CD8-positive, alpha-beta memory T cell (primary cell): ENCODE data around the gene HS2ST1. TPM values are rescaled to one million over a fixed set of nuclear protein-coding genes. Genes with fewer than 3 reads are reported as not detected.

Experiments used
- CTCF ChIA-PET: fragments of 350-600 bp; sonication (Branson Sonifier 250); formaldehyde crosslinking; loops from one replicate; lab custom pipeline; 2021; ENCODE audit warnings: antibody characterized with exemption; lab: Charles Lee
- POLR2A ChIA-PET: fragments of 350-600 bp; sonication (Branson Sonifier 250); formaldehyde crosslinking; loops from one replicate; lab custom pipeline; 2021; ENCODE audit warnings: antibody characterized with exemption; lab: Charles Lee
- DNase-seq, 5 donors: peaks; one replicate each; pipeline versions ENCODE4 v3.0.0 to v3.0.0-alpha.2; 2020 to 2022; ENCODE audit warnings: mixed read lengths in 1 of 5
- H3K27ac ChIP-seq: one replicate; pipeline ENCODE4 v1.7.0; 2013; ENCODE audit warnings: low read depth, mild to moderate bottlenecking, low read length, moderate library complexity
- H3K27me3 ChIP-seq: 2 replicates; pipeline ENCODE4 v1.7.0; 2013; ENCODE audit warnings: low read length, mild to moderate bottlenecking; ENCODE audit not compliant: insufficient read depth, poor library complexity, severe bottlenecking
- H3K36me3 ChIP-seq: 2 replicates; pipeline ENCODE4 v1.7.0; 2013; ENCODE audit warnings: mild to moderate bottlenecking, low read length, moderate library complexity; ENCODE audit not compliant: insufficient read depth
- H3K4me1 ChIP-seq: 2 replicates; pipeline ENCODE4 v1.7.0; 2013; ENCODE audit warnings: mild to moderate bottlenecking, low read length, moderate library complexity; ENCODE audit not compliant: insufficient read depth
- H3K4me3 ChIP-seq: 2 replicates; pipeline ENCODE4 v1.7.0; 2013; ENCODE audit warnings: mild to moderate bottlenecking, low read length
- H3K9me3 ChIP-seq: 2 replicates; pipeline ENCODE4 v1.7.0; 2013; ENCODE audit warnings: mild to moderate bottlenecking, low read length
- H3K27ac Mint-ChIP-seq, 8 donors: one replicate each; pipeline ENCODE4 v1.8.0; 2020 to 2021; ENCODE audit warnings: mixed read lengths in 8 of 8, mild to moderate bottlenecking in 6 of 8, inconsistent platforms in 3 of 8, moderate library complexity in 3 of 8
- H3K27me3 Mint-ChIP-seq, 2 donors: one replicate each; pipeline ENCODE4 v1.8.0; 2020 to 2021; ENCODE audit warnings: mixed read lengths in 2 of 2, mild to moderate bottlenecking in 1 of 2, moderate library complexity in 1 of 2
- H3K36me3 Mint-ChIP-seq, 3 donors: one replicate each; pipeline ENCODE4 v1.8.0; 2020 to 2021; ENCODE audit warnings: mixed read lengths in 3 of 3, inconsistent platforms in 1 of 3, mild to moderate bottlenecking in 1 of 3
- H3K4me1 Mint-ChIP-seq, 3 donors: one replicate each; pipeline ENCODE4 v1.8.0; 2020 to 2021; ENCODE audit warnings: mixed read lengths in 3 of 3, inconsistent platforms in 1 of 3, mild to moderate bottlenecking in 1 of 3
- H3K4me3 Mint-ChIP-seq, 7 donors: one replicate each; pipeline ENCODE4 v1.8.0; 2020 to 2021; ENCODE audit warnings: mixed read lengths in 7 of 7, mild to moderate bottlenecking in 6 of 7, moderate library complexity in 4 of 7, inconsistent platforms in 2 of 7
- H3K9me3 Mint-ChIP-seq, 5 donors: one replicate each; pipeline ENCODE4 v1.8.0; 2020 to 2022; ENCODE audit warnings: mixed read lengths in 5 of 5, mild to moderate bottlenecking in 3 of 5, moderate library complexity in 2 of 5, inconsistent platforms in 1 of 5
- polyA plus RNA-seq: library from polyadenylated mRNA; unstranded; fragments of 300-500 nt; fragmentation: Illumina TruSeq; gene quantifications from one replicate; pipeline ENCODE4 v1.2.3, GENCODE V29; 2021
- total RNA-seq, 2 experiments: library from RNA; stranded (reverse); gene quantifications; one replicate each; pipeline ENCODE4 v1.2.3, GENCODE V29; 2021

The HS2ST1 gene
- total and polyA plus RNA-seq, 3 experiments from 2014 or later: 8.4 to 20.2 (median 18.8) TPM

- Mint-ChIP-seq H3K4me3 (no peak overlapping the region), H3K27me3 (no peaks in the 10 kb centered on the region), H3K4me1 (peaks cover 0 to 5% (median 2%) of the 10 kb centered on the region in 3 donors), H3K36me3 (peaks cover 0 to 5% (median 0%) of the 10 kb centered on the region in 3 donors), H3K9me3 (peaks cover 0 to 2% (median 0%) of the 10 kb centered on the region in 5 donors), H3K27ac (no peak overlapping the region)
- no peaks in the 10 kb centered on the region for H3K4me1 ChIP-seq
- H3K4me3 ChIP-seq: no peak overlapping the region
- H3K9me3 ChIP-seq: no peaks in the 10 kb centered on the region
- ChIA-PET POLR2A (no interaction called here), CTCF (no interaction called here)
- no peaks in the 10 kb centered on the region for H3K36me3 ChIP-seq
- H3K27ac ChIP-seq: no peak overlapping the region
- no peaks in the 10 kb centered on the region for H3K27me3 ChIP-seq
- no peak for DNase-seq
Measured at GRCh38 chr1:87030740-87031690, 116.6 kb downstream of the HS2ST1 start.

- CTCF ChIA-PET: no interaction called here
- peaks cover 0 to 2% (median 2%) of the 10 kb centered on the region in 3 donors for H3K4me1 Mint-ChIP-seq
- DNase-seq: no peak
- Histone ChIP-seq H3K27ac (no peak overlapping the region), H3K9me3 (no peaks in the 10 kb centered on the region), H3K4me1 (no peaks in the 10 kb centered on the region), H3K27me3 (no peaks in the 10 kb centered on the region), H3K4me3 (no peak overlapping the region), H3K36me3 (no peaks in the 10 kb centered on the region)
- no peak overlapping the region for H3K4me3 Mint-ChIP-seq
- no peaks in the 10 kb centered on the region for H3K36me3 Mint-ChIP-seq
- no peaks in the 10 kb centered on the region for H3K27me3 Mint-ChIP-seq
- POLR2A ChIA-PET: no interaction called here
- no peak overlapping the region for H3K27ac Mint-ChIP-seq
- no peaks in the 10 kb centered on the region for H3K9me3 Mint-ChIP-seq
Measured at GRCh38 chr1:87034351-87034750, 119.9 kb downstream of the HS2ST1 start.

GRCh38 chr1:87039096-87039495 lies 124.7 kb downstream of the HS2ST1 start:
- H3K27me3 Mint-ChIP-seq: no peaks in the 10 kb centered on the region
- H3K4me3 ChIP-seq: no peak overlapping the region
- H3K4me1 ChIP-seq: no peaks in the 10 kb centered on the region
- no peak overlapping the region for H3K4me3 Mint-ChIP-seq
- no peaks in the 10 kb centered on the region for H3K9me3 ChIP-seq
- ChIA-PET POLR2A (no interaction called here), CTCF (no interaction called here)
- no peaks in the 10 kb centered on the region for H3K27me3 ChIP-seq
- no peaks in the 10 kb centered on the region for H3K36me3 ChIP-seq
- peaks cover 0 to 12% (median 7%) of the 10 kb centered on the region in 3 donors for H3K4me1 Mint-ChIP-seq
- no peaks in the 10 kb centered on the region for H3K36me3 Mint-ChIP-seq
- DNase-seq: no peak
- no peak overlapping the region for H3K27ac Mint-ChIP-seq
- no peak overlapping the region for H3K27ac ChIP-seq
- H3K9me3 Mint-ChIP-seq: no peaks in the 10 kb centered on the region

GRCh38 chr1:87042111-87042811 lies 127.8 kb downstream of the HS2ST1 start:
- Histone ChIP-seq H3K27me3 (no peaks in the 10 kb centered on the region), H3K27ac (no peak overlapping the region), H3K9me3 (no peaks in the 10 kb centered on the region), H3K4me1 (peaks cover 24% of the 10 kb centered on the region), H3K36me3 (no peaks in the 10 kb centered on the region), H3K4me3 (no peak overlapping the region)
- Mint-ChIP-seq H3K4me1 (peaks cover 16 to 34% (median 30%) of the 10 kb centered on the region in 3 donors), H3K9me3 (peaks cover 0 to 3% (median 0%) of the 10 kb centered on the region in 5 donors), H3K27me3 (no peaks in the 10 kb centered on the region), H3K4me3 (no peak overlapping the region), H3K36me3 (peaks cover 2 to 10% (median 2%) of the 10 kb centered on the region in 3 donors), H3K27ac (peak overlapping the region in 1 of 8 donors; percentile 14)
- no peak for DNase-seq
- POLR2A ChIA-PET: no interaction called here
- CTCF ChIA-PET: no interaction called here

- peak overlapping the region in 4 of 8 donors; percentile 13 to 92 (median 44) for H3K27ac Mint-ChIP-seq
- H3K27ac ChIP-seq: no peak overlapping the region
- H3K9me3 Mint-ChIP-seq: peaks cover 5 to 19% (median 9%) of the 10 kb centered on the region in 5 donors
- no peaks in the 10 kb centered on the region for H3K27me3 ChIP-seq
- H3K4me1 ChIP-seq: peaks cover 24% of the 10 kb centered on the region
- no peaks in the 10 kb centered on the region for H3K27me3 Mint-ChIP-seq
- no peaks in the 10 kb centered on the region for H3K9me3 ChIP-seq
- no peaks in the 10 kb centered on the region for H3K36me3 ChIP-seq
- peaks cover 4 to 30% (median 5%) of the 10 kb centered on the region in 3 donors for H3K36me3 Mint-ChIP-seq
- H3K4me3 Mint-ChIP-seq: peak overlapping the region in 1 of 7 donors; percentile 28
- no peak overlapping the region for H3K4me3 ChIP-seq
- peaks cover 18 to 41% (median 39%) of the 10 kb centered on the region in 3 donors for H3K4me1 Mint-ChIP-seq
- ChIA-PET CTCF (no interaction called here), POLR2A (no interaction called here)
- no peak for DNase-seq
Measured at GRCh38 chr1:87044424-87044823, 130.0 kb downstream of the HS2ST1 start.

- Histone ChIP-seq H3K4me3 (no peak overlapping the region), H3K27ac (no peak overlapping the region), H3K4me1 (peaks cover 24% of the 10 kb centered on the region), H3K36me3 (no peaks in the 10 kb centered on the region), H3K9me3 (no peaks in the 10 kb centered on the region), H3K27me3 (no peaks in the 10 kb centered on the region)
- Mint-ChIP-seq H3K36me3 (peaks cover 4 to 34% (median 5%) of the 10 kb centered on the region in 3 donors), H3K27me3 (no peaks in the 10 kb centered on the region), H3K4me3 (peak overlapping the region in 4 of 7 donors; percentile 1 to 28 (median 8)), H3K9me3 (peaks cover 5 to 19% (median 9%) of the 10 kb centered on the region in 5 donors), H3K4me1 (peaks cover 23 to 44% (median 43%) of the 10 kb centered on the region in 3 donors), H3K27ac (peak overlapping the region in 5 of 8 donors; percentile 1 to 92 (median 26))
- CTCF ChIA-PET: no interaction called here
- POLR2A ChIA-PET: no interaction called here
- DNase-seq: peak in 4 of 5 donors; percentile 2 to 83 (median 60)
Measured at GRCh38 chr1:87044840-87045239, 130.4 kb downstream of the HS2ST1 start.

- H3K27me3 Mint-ChIP-seq: no peaks in the 10 kb centered on the region
- ChIA-PET POLR2A (no interaction called here), CTCF (no interaction called here)
- peaks cover 29 to 54% (median 53%) of the 10 kb centered on the region in 3 donors for H3K4me1 Mint-ChIP-seq
- peaks cover 5 to 19% (median 9%) of the 10 kb centered on the region in 5 donors for H3K9me3 Mint-ChIP-seq
- Histone ChIP-seq H3K9me3 (no peaks in the 10 kb centered on the region), H3K27ac (no peak overlapping the region), H3K27me3 (no peaks in the 10 kb centered on the region), H3K36me3 (no peaks in the 10 kb centered on the region), H3K4me3 (no peak overlapping the region), H3K4me1 (peaks cover 24% of the 10 kb centered on the region)
- peak overlapping the region in 6 of 8 donors; percentile 35 to 92 (median 66) for H3K27ac Mint-ChIP-seq
- peaks cover 4 to 34% (median 5%) of the 10 kb centered on the region in 3 donors for H3K36me3 Mint-ChIP-seq
- peak in 2 of 5 donors; percentile 61 to 83 for DNase-seq
- H3K4me3 Mint-ChIP-seq: peak overlapping the region in 4 of 7 donors; percentile 21 to 76 (median 40)
Measured at GRCh38 chr1:87045761-87046304, 131.4 kb downstream of the HS2ST1 start.
